ENCODE data around the gene ANKRD50.
A peak's percentile ranks its signal among the peaks of the same experiment; 100 is the strongest.

The ANKRD50 gene, protein sequence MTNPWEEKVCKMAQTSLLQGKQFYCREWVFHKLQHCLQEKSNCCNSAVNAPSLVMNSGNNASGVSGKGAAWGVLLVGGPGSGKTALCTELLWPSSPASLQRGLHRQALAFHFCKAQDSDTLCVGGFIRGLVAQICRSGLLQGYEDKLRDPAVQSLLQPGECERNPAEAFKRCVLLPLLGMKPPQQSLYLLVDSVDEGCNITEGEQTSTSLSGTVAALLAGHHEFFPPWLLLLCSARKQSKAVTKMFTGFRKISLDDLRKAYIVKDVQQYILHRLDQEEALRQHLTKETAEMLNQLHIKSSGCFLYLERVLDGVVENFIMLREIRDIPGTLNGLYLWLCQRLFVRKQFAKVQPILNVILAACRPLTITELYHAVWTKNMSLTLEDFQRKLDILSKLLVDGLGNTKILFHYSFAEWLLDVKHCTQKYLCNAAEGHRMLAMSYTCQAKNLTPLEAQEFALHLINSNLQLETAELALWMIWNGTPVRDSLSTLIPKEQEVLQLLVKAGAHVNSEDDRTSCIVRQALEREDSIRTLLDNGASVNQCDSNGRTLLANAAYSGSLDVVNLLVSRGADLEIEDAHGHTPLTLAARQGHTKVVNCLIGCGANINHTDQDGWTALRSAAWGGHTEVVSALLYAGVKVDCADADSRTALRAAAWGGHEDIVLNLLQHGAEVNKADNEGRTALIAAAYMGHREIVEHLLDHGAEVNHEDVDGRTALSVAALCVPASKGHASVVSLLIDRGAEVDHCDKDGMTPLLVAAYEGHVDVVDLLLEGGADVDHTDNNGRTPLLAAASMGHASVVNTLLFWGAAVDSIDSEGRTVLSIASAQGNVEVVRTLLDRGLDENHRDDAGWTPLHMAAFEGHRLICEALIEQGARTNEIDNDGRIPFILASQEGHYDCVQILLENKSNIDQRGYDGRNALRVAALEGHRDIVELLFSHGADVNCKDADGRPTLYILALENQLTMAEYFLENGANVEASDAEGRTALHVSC (N-terminal part only)

DNA sequence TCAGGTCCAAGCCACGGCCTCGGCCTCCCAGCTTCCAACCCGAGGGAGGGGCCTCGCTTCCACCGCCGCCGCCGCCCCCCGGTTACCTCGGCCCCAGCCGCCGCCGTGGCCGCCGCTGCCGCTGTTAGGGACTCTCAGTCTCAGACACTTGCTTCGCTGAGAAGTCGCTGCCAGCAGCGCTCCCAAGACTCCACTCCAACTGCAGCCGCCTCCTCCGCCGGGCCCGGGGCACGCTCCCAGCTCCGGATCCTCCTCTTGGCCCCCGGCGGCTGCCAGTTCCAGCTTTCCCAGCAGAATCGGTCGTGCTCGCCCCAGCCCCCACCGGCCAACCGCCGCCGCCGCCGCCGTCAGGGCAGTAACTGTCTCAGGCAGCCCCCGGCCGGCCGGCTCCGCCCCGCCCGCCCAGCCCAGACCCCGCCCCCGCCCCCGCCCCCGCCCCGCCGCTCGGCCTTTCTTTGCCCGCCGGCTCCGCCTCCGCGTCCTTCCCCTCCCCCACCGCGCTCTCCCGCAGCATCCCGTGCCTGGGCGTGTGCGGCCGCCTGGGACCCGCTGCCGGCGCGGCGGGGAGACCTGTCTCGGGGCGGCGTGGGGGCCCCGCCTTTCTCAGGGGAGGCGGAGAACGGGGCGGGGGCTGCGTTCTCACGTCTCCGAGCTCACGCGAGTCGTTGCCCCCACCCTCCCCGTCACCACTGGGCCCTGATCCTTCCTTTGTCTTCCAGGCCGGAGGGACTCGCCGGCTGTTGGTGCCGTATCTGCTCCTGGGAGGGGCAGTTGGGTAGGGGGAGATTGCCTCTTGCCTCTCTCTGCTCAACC is at the start of gene ANKRD50:
TSS of gene ANKRD50 (minus strand) at position 361 of the 813 bp plus-strand sequence. CDS start 2,221 bp downstream, outside the sequence.
- peak; percentile 64 for DNase-seq

DNA sequence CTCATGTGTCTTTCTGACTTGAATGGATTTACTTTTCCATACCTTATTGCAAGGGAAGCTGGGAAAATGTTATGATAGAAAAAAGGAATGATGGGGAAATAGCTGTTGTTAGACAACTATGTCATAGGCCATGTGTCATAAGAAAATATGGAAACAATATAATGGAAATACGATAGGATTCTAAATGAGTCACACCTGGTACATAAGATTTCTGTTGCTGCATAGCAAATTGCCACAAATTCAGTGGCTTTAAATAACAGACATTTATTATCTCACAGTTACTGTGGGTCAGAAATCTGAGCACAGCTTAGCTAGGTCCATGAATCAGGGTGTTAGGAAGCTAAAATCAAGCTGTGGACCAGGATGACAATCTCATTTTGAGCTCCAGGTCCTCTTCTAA is 44.6 kb upstream of the ANKRD50 start:
- DNase-seq, result no peak

DNA sequence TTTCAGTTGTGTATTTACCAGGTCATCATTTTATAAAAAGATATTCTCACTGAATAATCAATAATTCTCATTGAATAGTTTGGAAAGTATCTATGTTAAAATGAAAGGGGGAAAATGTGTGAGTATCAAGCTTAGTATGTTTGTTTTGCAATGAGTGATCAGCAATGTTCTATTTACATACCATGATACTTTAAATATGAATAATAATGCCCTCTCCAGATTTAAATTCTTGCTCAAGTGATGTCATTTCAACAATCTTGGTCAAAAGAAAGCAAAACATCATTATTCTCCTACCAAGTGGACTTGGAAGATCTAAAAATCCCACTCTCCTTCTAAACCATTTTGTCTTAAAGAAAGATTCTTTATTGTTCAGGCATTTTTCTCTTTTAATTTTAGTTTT is 42.1 kb upstream of the ANKRD50 start:
- no peak for DNase-seq

DNA sequence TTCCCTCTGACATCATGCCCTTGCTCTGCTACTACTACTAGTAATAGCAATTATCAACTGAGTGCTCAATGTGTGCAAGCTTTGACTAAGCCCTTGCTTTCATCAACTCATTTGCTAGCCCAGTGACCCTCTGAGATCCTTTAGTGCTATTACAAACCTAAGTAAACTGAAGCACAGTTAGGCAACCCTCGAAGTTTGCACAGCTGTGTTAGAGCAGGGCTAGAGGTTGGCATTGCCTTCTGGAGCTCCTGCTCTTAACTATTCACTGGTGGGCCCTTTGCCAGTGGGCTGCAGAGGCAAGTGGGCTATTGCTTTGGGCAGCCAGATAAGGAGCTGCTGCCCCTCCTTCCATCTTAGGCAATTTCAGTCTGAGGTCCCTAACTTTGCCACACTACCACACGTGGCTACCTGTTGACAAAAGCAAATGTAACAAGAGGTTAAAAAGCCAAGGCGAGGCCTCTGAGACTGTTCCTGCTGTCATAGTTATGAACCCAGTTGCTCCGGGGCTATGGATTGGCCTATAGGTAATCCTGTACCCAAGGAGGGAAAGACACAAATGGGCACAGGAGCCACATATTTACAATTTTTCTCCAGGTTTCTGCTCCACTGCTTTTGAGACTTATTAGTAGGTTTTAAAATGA is 41.5 kb upstream of the ANKRD50 start:
- DNase-seq, result peak; percentile 66

DNA sequence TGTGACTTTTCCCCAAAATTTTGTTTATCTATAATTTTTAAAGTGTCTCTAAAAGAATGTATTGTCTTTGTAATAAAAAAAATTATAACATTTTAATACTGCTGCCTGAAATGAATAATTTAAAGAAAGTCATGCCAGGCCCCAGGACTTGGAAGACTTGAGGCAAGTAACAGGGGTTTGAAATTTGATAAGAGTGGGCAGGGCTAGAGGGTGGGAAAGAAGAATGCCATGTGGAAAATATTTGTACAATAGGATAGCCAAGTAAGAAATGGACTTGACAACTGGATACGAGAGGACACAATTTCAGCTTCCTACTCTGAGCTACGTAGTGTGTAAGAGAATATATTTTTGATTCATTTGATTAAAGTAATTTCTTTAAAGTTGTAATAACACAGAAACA is 36.9 kb upstream of the ANKRD50 start:
- DNase-seq, result no peak

DNA sequence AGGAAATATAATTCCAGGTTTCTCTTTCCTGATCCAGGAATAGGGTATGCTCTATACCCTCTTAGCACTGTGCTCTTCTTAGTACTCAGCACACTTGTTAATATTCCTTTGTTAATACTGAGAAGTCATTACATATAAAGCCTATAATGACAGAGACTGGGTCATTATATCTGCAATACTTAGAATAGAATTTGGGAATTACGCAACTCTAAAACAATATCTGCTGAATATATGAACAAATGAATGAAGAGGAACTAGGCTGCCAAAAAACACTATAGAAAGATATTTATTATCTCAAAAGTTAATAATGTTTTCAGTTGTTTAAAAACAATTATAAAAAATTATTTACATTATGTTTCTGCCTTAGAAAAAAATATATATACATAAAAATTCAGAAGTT is 36.4 kb upstream of the ANKRD50 start:
- no peak for DNase-seq

DNA sequence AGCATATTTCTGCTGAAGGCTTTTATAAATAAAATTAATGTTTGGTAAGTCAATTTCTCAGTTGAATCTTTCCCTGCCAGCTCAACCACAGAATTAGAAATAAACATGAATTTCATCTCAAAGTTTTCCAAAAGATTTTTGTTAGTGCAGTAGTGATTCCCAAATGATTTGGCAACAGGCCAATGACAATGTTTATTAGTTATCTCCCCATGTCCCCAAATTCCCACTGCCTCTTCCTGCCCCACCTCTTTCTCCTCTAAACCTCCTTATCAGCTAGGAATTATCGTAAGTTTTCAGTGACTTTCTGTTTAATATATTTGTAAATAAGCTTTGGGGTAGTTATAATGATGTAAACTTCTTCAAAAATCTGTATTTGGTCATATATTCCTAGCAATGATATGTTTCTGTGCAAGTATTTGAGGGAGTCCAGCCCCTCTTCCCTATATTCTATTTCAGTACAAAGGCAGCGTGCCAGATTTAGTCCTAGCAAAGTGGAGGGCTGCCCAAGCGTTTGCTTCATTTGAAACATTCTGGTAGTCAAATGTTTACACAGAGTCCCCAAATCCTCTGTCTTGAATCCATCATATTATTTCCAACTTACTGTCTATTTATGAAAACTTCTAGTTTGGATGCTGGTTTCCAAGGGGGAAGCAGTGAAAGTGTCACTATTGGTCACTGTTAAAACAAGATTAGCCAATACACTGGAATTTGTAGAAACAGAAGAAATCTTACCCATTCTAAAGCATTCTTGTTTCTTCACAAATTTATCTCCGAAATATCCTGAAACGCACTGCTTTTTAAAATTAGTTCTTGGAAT is 33.7 kb upstream of the ANKRD50 start:
- no peak for DNase-seq

DNA sequence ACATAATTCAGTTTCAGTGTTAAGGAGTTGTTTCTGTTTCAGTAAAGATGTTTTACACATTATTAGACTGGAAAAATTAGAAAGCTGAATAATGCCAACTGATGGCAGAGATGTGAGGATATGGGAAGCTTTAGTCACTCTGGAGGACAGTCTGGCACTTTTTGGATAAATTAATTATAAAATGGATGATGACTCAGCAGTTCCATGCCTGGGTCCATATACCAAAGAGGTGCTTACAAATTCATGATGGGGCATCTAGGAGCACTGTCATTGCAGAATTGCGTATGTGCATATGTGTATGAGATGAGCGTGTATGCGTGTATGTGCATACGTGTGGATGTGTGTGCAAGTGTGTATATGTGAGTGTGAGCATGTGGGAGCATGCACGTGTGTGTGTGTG is 31.2 kb upstream of the ANKRD50 start:
- no peak for DNase-seq

DNA sequence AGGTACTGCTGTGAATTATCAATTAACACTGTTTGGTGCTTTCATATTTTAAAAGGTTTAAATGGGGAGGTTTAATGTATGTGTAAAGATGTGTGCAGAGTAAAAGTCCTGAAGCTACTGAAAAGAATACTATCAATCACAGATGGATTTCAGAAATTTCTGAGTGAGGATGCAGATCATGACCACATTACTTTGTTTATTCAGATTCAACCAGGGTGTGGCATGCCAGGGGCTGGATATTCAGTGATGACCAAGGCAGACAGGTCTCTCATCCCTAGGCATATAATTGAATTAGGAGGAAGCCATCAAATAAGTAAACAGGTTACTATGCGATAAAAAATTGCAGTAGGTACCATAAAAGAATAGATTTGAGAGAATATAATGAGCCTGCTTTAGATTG is 28.0 kb upstream of the ANKRD50 start:
- no peak for DNase-seq

DNA sequence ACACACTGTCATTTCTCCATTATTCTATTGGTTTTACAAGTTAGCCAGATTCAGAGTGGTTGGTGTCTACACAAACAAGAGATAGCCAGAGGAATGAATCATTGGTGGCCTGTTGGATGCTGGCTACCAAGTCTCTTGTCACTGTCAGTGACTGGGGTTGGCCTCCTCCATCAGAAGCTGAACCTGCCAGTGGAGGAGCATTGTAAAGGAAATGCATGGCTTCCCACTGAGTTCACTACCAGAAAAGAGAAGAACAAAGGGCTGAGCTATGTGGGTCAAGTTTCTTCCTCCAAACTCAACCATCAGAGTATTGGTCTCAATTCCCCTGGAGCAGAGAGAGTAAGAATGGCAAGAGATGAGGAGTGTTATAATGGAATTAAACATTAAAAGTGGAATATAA is 26.5 kb upstream of the ANKRD50 start:
- DNase-seq, result no peak

DNA sequence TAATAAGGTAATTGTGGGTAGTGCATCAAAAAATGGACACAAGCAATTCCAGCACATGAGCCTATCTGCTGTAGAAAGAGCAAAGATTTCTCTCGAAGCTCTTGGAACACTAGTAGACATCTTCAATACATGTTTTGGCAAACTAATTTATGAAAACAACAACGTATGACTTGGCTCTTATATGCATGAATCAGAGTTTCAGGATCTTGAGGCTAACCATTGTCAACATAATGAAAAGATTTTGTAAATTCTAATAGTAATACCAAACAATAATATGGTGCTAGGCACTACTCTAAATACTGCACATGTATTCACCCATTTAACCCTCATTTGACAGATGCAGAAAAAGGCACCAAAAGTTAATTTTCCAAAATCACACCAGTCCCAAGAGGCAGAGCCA is 25.1 kb upstream of the ANKRD50 start:
- no peak for DNase-seq

DNA sequence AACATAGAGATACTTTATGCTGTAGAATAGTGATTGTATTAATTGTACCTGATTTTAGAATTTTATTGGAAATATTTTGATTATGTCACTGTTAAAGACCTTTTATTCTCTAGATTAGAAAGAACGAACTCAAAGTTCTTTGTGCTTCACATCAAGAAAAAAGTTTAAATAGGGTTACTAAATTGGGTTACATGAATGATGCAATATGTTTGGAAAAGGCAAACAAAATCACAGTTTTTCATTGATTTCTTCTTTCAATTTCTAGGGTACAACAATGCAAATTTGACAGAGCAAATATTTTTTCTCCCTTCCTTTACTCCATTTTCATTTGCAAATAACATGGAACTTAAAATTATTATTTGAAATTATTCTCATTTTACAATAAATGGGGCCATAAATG is 24.0 kb upstream of the ANKRD50 start:
- no peak for DNase-seq

DNA sequence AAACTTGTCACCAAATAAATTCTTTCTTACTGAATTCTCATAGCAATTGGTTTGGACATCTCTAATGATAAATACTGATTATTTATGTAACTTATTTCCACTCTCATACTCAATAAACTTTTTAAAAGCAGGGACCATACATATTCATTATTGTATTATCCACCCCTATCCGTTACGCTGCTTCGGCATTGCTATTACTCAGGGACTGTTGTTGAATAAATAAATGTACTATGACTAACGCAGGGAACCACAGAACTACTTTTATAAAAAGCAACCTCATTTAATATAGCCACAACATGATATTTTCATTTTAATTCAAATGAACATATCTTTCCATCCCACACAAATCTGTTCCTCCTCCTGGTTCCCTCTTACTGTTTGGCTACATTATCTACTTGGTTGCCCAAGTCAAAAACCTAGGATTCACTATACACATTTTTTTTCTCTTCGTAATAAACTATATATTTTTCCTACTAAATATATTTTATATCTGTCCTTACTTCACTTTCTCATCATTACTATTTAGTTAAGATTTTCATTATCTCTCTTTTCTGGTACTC is 14.9 kb upstream of the ANKRD50 start:
- no peak for DNase-seq

DNA sequence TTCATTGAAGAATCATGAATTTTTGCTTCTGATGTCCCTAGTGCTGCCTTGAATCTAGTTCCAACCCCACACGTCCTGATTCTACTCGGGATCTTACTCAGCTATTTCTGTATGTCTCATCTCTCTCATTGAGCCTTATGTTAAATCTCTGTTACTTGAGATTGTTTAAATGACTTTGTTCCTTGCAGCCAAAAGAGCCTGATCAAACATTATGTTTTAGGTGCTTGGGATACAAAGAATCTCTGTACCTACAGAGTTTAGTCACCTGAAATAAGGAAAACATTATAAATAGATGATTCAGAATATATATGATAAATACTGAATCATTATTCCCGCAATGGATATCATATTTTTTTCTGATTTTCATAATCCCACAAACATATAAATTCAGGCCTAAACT is 13.7 kb upstream of the ANKRD50 start:
- no peak for DNase-seq

DNA sequence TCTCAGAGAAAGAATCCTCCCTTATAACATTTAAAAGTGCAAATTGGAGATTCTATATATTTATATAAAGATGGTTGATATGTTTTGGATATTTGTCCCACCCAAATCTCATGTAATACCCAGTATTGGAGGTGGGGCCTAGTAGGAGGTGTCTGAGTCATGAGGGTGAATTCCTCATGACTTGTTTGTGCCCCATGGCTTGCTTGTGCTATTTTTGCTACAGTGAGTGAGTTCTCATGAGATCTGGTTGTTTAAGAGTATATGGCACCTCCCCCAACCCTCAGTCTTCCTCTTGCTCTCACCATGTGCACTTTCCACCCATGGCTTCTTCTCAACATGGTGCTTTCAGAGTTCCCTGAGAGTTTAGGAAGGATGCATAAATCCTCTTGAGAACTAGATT is 9.5 kb upstream of the ANKRD50 start:
- no peak for DNase-seq

DNA sequence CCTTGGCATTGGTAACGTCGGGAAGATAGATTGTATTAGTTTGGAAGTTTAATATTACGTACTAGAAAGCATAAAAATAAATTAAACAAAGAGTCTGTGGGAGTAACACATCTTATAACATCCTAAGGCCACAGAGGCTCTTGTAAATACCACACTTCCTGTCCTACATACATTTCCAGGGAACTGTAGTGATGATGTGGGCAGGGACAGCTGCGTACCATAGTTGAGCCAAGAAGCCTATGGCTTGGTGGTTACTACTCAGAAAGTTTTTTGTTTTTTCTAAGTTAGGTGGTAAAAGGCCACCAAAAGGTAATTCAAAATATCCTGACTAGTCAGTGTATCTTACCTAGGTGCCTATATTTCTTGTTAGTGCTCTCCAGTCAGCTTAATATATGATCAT is 4.6 kb upstream of the ANKRD50 start:
- no peak for DNase-seq

DNA sequence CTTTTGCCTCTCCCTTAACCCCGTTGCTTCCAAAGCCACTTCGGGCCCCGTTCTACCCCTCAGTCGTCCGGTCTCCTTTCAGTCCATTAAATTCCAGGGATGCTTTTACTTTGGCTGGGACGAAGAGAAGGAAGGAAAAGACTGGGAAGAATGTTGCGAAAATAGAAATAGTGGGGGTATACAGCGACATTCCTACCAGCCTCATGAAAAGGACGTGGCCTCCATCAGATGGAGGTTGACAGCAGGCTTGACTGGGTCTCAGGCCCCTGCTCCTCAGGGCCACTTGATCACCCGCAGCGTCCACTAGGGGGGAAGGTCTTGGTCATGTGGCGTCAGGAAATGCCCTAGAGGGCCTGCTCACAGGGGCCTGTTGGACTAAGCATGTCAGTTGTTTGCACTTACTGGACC is 657 bp upstream of the ANKRD50 start:
- peak; percentile 64 for DNase-seq

DNA sequence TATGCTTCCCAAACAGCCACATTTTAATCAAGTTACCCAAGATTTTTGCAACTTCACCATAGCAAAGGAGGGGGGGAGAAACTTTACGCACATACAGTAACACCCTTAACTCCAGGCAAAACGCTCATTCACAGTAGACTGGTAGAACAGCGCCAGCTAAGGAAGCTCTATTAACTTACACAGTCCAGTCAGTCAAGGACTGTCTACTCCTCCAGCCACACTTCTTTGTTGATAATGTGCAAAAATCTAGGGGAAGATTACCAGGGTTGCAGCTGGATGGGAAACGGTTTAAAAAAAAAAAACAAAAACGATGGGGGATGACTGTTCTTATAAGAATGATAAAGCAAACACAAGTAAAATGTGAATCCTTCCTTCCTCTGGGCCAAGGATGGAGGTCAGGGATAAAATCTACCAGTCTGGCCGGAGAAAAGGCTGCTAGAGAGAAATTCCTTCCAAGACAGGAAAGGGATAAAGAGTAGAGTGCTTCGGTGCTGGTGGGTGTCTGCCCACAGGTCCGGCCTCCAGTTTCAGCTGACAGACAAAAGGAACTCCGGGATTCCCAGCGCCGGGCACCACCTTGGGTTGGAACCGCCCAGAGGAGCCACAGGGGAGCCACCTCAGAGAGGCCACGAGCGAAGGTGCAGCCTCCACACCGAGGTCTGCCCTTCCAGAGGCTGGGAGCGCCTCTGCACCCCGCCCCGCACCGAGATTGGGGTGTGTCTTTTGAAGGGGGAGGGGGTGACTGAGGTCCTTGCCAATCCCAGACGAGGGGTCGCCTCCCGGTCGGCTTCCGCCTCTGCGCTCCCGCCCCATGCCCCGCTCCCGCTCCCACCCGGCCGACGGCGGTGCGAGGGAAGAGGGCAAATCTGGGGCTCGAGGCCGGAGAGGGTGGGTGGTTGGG is 811 bp downstream of the ANKRD50 start:
- DNase-seq, result peak; percentile 32

DNA sequence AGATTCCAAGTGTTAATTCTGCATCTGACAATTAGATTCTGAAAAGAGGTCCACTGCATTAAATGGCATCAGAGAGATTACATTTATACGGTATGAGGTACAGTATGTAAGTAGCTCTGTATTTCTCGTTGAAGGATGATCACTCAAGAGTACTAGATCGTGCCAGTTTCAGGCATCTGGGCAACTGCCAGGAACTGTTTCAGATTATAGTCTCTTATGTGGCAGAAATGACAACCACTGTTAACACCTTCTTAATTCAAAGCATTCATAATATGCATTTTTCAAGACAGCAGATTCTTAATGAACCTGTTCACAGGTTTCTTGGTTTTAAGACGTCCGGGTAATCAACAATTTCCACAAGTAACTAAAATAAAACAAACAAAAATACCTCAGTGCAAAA is 1.6 kb downstream of the ANKRD50 start:
- no peak for DNase-seq

Data from NCI-H510A treated with DMSO at 0.1 percent for 48 hours (cell line).